Keratinocyte (primary cell): ENCODE measurements around the gene HMCN2. TPM values are rescaled to one million over a fixed set of nuclear protein-coding genes. Genes with fewer than 3 reads are reported as not detected.
"Not testable (repeated sequence)": the region's sequence is repeated elsewhere in the genome, so short reads cannot be mapped to it uniquely, and the experiment has no call there.

Experiments
- DNase-seq: peaks from one replicate; pipeline ENCODE4 v3.0.0-alpha.2; 2011; ENCODE audit warnings: low read depth, missing footprints, low spot score
- FAIRE-seq: peaks from 2 replicates; lab custom pipeline; 2011; peaks lifted over from hg19 to GRCh38; lab: Jason Lieb, UNC
- H2AFZ ChIP-seq: 2 replicates; pipeline ENCODE4 v1.6.0; 2012; ENCODE audit warnings: low read length, control low read depth, inconsistent platforms; ENCODE audit not compliant: control insufficient read depth
- H3K27ac ChIP-seq: 2 replicates; pipeline ENCODE4 v1.5.1; 2011; ENCODE audit warnings: low read length; ENCODE audit not compliant: control insufficient read depth, insufficient read depth
- H3K27me3 ChIP-seq: 3 replicates; pipeline ENCODE4 v1.6.0; 2011; ENCODE audit warnings: low read length; ENCODE audit not compliant: control insufficient read depth, insufficient read depth; ENCODE audit errors: extremely low read depth
- H3K36me3 ChIP-seq, 2 experiments: 2 replicates in 1 of 2; 3 replicates in 1 of 2; pipeline ENCODE4 v1.5.1; 2011; ENCODE audit warnings: low read length in 2 of 2, mild to moderate bottlenecking in 1 of 2; ENCODE audit not compliant: control insufficient read depth in 2 of 2, insufficient read depth in 2 of 2; ENCODE audit errors: extremely low read depth in 1 of 2
- H3K4me1 ChIP-seq: 3 replicates; pipeline ENCODE4 v1.5.1; 2011; ENCODE audit warnings: low read length; ENCODE audit not compliant: control insufficient read depth, insufficient read depth; ENCODE audit errors: extremely low read depth
- H3K4me2 ChIP-seq: 3 replicates; pipeline ENCODE4 v1.6.0; 2011; ENCODE audit warnings: low read depth, low read length; ENCODE audit not compliant: control insufficient read depth, insufficient read depth; ENCODE audit errors: extremely low read depth
- H3K4me3 ChIP-seq, 3 experiments: fragments of 200-600 bp in 1 of 3; sonication (generic) in 1 of 3; 2 replicates in 2 of 3; 3 replicates in 1 of 3; pipeline ENCODE4 v1.5.1; 2011 to 2016; ENCODE audit warnings: low read length in 3 of 3, mild to moderate bottlenecking in 3 of 3, control low read depth in 2 of 3, inconsistent platforms in 1 of 3, low read depth in 1 of 3, mixed read lengths in 1 of 3, mixed run types in 1 of 3, moderate library complexity in 1 of 3; ENCODE audit not compliant: control insufficient read depth in 2 of 3, insufficient read depth in 2 of 3; ENCODE audit errors: extremely low read depth in 1 of 3
- H3K79me2 ChIP-seq: 2 replicates; pipeline ENCODE4 v1.6.0; 2012; ENCODE audit warnings: low read length; ENCODE audit not compliant: control insufficient read depth, insufficient read depth
- H3K9ac ChIP-seq: 3 replicates; pipeline ENCODE4 v1.6.0; 2011; ENCODE audit warnings: low read length; ENCODE audit not compliant: control insufficient read depth, insufficient read depth; ENCODE audit errors: extremely low read depth
- H3K9me1 ChIP-seq: 3 replicates; pipeline ENCODE4 v1.6.0; 2011; ENCODE audit warnings: low read length; ENCODE audit not compliant: control insufficient read depth, insufficient read depth; ENCODE audit errors: extremely low read depth
- H3K9me3 ChIP-seq: 2 replicates; pipeline ENCODE4 v1.5.1; 2012; ENCODE audit warnings: low read depth, low read length; ENCODE audit not compliant: control insufficient read depth
- H4K20me1 ChIP-seq: 3 replicates; pipeline ENCODE4 v1.6.0; 2011; ENCODE audit warnings: low read length; ENCODE audit not compliant: control insufficient read depth, insufficient read depth; ENCODE audit errors: extremely low read depth
- EZH2 ChIP-seq: IDR thresholded peaks from one replicate; pipeline ENCODE4 v1.6.1; 2012; ENCODE audit warnings: inconsistent platforms, mild to moderate bottlenecking, low read length, moderate library complexity
- dilution Hi-C: fragments of 300-500 bp; cut with MboI; formaldehyde crosslinking; loops from one replicate; pipeline ENCODE4 v1.7.0; 2020; ENCODE audit warnings: low sequenced_read_pairs; ENCODE audit not compliant: extremely low pct_ligation_motif_present
- polyA plus RNA-seq, 5 experiments: library from polyadenylated mRNA; depleted of rRNA in 3 of 5; stranded (reverse) in 3 of 5; stranded (forward) in 1 of 5; unstranded in 1 of 5; fragments of >200 nt; gene quantifications; 1 replicate in 1 of 5; 2 replicates in 3 of 5; 3 replicates in 1 of 5; pipeline versions ENCODE4 v1.2.1 to v1.2.3, GENCODE V29; 2011 to 2012; ENCODE audit warnings: missing spikeins in 2 of 5, low read depth in 1 of 5, low replicate concordance in 1 of 5
- TF ChIP-seq, protein P1 (sequence below), 3 experiments: IDR thresholded peaks in 1 of 3; conservative IDR thresholded peaks in 1 of 3; optimal IDR thresholded peaks in 1 of 3; 2 replicates in 2 of 3; 3 replicates in 1 of 3; pipeline versions ENCODE3 to v1.5.1; 2011; ENCODE audit warnings: low read length in 3 of 3, mild to moderate bottlenecking in 3 of 3, moderate library complexity in 2 of 3, control low read depth in 1 of 3, inconsistent platforms in 1 of 3; ENCODE audit not compliant: insufficient read depth in 2 of 3; ENCODE audit errors: extremely low read depth in 1 of 3

Gene HMCN2
- polyA plus RNA-seq, 1 donor (not counting 4 experiments of a cell fraction or from before 2014, with no cell fraction given): not detected

DNA sequence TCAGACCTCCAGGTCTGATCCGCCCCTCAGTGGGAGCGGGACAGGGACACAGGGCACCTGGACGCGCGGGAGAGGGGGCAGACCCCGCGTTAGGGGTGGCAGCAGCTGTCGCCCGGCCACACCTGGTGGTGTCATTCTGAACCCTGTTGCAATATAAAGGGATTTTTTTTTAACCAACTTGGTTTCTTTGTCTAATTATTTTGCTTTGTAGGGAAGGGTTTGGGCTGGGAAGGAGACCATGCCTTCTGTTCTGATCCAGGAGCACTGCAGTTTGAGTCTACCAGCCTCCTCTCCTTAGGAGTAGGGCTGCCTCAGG, 168.3 kb downstream of the HMCN2 start:
- Histone ChIP-seq H4K20me1 (no peaks in the 10 kb centered on the region), H3K27ac (no peak overlapping the region), H2AFZ (no peak overlapping the region), H3K4me3 (no peak overlapping the region), H3K9me1 (no peaks in the 10 kb centered on the region), H3K4me2 (peak overlapping the region; percentile 68), H3K27me3 (peaks cover 30% of the 10 kb centered on the region), H3K79me2 (no peaks in the 10 kb centered on the region), H3K9me3 (peaks cover 9% of the 10 kb centered on the region), H3K9ac (no peak overlapping the region), H3K36me3 (no peaks in the 10 kb centered on the region), H3K4me1 (peaks cover 18% of the 10 kb centered on the region)
- dilution Hi-C loops: no loop called here
- TF ChIP-seq EZH2: no peak
- TF ChIP-seq, protein P1, sequence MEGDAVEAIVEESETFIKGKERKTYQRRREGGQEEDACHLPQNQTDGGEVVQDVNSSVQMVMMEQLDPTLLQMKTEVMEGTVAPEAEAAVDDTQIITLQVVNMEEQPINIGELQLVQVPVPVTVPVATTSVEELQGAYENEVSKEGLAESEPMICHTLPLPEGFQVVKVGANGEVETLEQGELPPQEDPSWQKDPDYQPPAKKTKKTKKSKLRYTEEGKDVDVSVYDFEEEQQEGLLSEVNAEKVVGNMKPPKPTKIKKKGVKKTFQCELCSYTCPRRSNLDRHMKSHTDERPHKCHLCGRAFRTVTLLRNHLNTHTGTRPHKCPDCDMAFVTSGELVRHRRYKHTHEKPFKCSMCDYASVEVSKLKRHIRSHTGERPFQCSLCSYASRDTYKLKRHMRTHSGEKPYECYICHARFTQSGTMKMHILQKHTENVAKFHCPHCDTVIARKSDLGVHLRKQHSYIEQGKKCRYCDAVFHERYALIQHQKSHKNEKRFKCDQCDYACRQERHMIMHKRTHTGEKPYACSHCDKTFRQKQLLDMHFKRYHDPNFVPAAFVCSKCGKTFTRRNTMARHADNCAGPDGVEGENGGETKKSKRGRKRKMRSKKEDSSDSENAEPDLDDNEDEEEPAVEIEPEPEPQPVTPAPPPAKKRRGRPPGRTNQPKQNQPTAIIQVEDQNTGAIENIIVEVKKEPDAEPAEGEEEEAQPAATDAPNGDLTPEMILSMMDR (optimal IDR thresholded peaks at IDR 0.05 in 1 of 3, IDR thresholded peaks at IDR 0.05 in 1 of 3, conservative IDR thresholded peaks at IDR 0.05 in 1 of 3; ENCODE audit: extremely low read depth in 1 of 3, insufficient read depth in 2 of 3, low read length in 3 of 3): no peak
- no peak for DNase-seq
- FAIRE-seq: no peak

DNA sequence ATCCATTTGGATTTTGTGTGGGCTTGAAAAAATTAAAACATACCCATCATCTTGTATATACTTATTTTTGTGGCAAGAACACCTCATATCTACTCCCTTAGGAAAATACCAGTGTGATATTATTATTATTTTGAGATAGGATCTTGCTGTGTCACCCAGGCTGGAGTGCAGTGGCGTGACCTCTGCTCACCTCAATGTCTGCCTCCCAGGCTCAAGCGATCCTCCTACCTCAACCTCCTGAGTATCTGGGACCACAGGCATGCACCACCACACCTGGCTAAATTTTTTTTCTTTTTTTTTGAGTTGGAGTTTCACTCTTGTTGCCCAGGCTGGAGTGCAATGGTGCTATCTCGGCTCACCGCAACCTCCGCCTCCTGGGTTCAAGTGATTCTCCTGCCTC, 169.1 kb downstream of the HMCN2 start:
- H3K27ac ChIP-seq, dilution Hi-C loops, H3K9me1 ChIP-seq, H3K36me3 ChIP-seq, H3K4me2 ChIP-seq, H3K4me3 ChIP-seq, H4K20me1 ChIP-seq, H2AFZ ChIP-seq, H3K9me3 ChIP-seq, H3K9ac ChIP-seq, DNase-seq, FAIRE-seq, H3K79me2 ChIP-seq: not testable (repeated sequence)
- H3K4me1 ChIP-seq: peaks cover 18% of the 10 kb centered on the region
- H3K27me3 ChIP-seq: peaks cover 31% of the 10 kb centered on the region

DNA sequence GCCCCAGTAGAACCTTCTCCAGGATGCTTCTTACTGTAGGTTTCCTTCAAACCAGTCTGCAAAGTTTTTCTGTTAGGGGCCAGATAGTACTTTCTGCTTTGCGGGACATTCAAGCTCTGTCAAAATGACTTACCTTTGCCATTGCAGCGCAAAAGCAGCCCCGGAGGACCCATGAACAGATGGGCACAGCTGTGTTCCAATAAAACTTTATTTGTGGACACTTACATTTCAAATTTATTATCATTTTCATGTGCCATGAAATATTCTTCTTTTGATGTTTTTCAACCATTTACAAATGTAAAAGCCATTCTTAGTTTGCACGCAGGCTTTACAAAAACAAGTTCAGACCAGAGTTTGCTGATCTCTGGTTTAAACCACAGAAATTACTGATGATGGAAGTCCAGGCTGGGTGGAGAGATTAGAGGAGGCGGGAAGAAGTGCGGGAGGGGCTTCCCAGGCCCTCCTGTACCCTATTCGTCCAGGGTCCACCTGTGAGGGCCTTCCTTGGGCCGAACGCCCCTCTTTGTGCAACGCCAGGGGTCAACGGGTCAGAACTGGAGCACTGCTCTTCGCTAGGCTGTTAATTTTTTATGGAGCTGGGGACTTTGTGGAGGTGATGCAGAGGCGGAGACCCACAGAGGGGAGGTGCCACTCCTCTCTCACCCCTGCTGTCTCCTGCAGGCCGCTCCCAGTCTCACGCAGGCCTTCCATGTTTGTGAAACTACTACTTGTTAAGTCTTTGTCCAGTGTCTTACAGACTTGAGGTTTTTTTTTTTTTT, 171.6 kb downstream of the HMCN2 start:
- Histone ChIP-seq H2AFZ (no peak overlapping the region), H3K79me2 (no peaks in the 10 kb centered on the region), H3K4me2 (no peak overlapping the region), H3K9me1 (no peaks in the 10 kb centered on the region), H4K20me1 (no peaks in the 10 kb centered on the region), H3K27me3 (peaks cover 25% of the 10 kb centered on the region), H3K9me3 (peaks cover 1% of the 10 kb centered on the region), H3K4me1 (peaks cover 9% of the 10 kb centered on the region), H3K27ac (no peak overlapping the region), H3K4me3 (no peak overlapping the region), H3K9ac (no peak overlapping the region), H3K36me3 (no peaks in the 10 kb centered on the region)
- dilution Hi-C loops: no loop called here
- no peak for DNase-seq
- FAIRE-seq: peak; percentile 34
- TF ChIP-seq EZH2: no peak
- TF ChIP-seq, protein P1 (optimal IDR thresholded peaks at IDR 0.05 in 1 of 3, IDR thresholded peaks at IDR 0.05 in 1 of 3, conservative IDR thresholded peaks at IDR 0.05 in 1 of 3; ENCODE audit: extremely low read depth in 1 of 3, insufficient read depth in 2 of 3, low read length in 3 of 3): no peak
